Measurements from ENCODE around the gene ERGIC2.
A peak's percentile ranks its signal among the peaks of the same experiment; 100 is the strongest.

ERGIC2 gene

DNA sequence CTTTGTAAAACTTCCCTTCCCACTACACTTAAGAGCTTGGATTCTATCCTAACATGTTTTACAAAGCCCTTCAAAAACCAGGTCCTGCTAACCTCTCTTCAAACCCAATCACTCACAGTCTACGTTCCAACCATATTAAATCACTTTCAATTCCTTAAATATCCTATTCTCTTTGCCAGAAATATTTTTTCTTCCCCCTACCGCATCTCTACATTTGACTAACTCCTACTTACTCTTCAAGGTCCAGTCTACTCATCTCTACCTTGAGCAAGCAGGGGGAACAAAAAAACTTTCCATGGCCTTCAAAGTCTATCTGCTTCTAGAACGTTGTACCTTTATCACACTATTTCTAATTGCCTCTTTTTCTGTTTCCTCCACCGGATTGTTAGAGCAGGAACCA lies 6.1 kb downstream of the ERGIC2 start:
- DNase-seq (ENCODE audit: low read depth in 2 of 2), result no peak

DNA sequence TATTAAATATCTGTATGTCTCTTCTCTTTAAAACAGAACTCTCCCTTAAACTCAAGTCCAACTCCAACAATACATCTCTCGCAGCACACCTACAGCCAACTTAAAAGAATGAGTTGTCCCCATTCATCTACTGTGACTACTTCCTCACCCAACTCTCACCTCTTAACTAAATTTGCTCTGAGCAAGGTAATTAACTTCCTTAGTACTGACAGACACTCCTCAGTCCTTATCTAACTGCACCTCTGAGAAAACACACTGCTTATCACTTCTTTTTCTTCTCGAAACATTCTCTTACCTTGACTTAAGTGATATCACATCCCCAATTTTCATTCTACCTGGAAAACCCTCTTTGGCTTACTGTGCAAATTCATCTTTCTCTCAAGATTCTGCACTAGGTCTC lies 7.0 kb downstream of the ERGIC2 start:
- no peak for DNase-seq (ENCODE audit: low read depth in 2 of 2)

DNA sequence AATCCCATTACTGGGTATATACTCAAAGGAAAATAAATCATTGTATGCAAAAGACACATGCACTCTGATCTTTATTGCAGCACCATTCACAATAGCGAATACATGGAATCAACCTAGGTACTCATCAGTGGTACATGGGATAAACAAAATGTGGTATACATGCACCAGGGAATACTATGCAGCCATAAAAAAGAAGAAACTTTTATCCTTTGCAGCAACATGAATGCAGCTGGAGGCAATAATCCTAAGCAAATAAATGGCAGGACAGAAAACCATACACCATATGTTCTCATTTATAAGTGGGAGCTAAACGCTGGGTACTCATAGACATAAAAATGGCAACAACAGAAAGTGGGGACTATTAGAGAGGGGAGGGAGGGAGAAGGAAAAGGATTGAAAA lies 15.9 kb downstream of the ERGIC2 start:
- DNase-seq (ENCODE audit: low read depth in 2 of 2), result no peak

DNA sequence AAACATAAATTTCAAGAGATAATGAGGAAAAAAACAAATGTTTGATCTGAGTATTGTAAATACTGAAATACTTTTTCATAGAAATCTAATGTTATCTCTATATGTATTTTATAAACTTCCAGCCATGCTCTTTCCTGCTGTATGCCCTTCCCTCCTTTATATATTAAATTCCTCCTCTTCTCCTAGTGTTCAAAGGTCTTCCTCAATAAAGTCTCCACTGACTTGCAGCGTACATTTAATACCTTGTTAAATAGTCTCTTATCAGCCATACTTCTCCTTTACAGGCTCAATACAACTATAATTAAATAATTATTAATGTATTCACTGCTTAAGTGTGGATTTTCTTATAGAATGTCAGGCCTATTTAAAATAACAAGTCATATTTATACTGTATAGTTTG lies 26.0 kb downstream of the ERGIC2 start:
- no peak for DNase-seq (ENCODE audit: low read depth in 2 of 2)

DNA sequence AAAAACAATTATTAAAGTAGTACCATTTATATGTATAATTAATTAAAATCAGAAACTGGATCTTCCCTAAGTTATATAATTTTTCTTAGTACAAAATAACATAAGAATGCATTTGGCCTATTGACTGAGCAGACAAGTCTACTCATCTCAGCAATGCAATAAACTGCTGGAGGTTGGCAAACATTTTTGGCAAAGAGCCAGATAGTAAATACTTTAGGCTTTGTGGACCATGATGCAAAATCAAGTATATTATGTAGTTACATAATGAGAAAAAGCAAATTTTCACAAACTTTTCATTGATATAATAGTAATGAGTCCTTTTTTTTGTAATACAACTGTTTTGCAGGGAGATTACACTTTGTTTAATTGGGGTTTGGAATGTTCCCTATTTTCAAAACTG lies 30.9 kb downstream of the ERGIC2 start:
- DNase-seq (ENCODE audit: low read depth in 2 of 2), result no peak

DNA sequence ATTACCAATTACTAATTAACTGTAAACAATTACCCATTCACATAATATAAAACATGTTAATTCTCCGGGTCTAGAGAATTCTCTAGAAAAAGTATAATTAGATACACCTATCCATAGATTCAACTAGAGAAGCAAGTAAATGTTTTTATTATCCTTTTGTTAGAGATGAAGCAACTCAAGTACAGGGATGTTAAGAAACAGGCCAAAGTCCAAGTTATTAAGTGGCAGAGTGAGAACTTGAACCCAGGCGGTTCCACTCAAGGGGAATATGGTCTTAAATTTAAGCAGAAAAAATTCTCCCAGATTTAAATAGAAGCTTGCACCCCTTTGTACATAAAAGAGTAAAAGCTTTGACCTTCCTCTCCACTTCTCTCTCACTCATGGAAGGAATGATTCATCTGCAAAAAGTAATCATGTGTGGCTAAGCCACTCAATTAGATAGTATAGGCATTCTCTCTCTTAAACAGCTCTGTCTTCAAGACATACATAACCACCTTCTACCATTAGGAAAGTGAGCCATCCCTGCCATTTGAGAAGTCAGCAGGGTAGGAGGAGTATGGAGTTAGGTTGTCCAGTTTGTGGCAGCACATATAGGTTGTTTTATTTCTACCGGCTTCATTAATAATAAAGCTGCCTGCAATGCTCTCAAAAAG lies 34.1 kb downstream of the ERGIC2 start:
- no peak for DNase-seq (ENCODE audit: low read depth in 2 of 2)

DNA sequence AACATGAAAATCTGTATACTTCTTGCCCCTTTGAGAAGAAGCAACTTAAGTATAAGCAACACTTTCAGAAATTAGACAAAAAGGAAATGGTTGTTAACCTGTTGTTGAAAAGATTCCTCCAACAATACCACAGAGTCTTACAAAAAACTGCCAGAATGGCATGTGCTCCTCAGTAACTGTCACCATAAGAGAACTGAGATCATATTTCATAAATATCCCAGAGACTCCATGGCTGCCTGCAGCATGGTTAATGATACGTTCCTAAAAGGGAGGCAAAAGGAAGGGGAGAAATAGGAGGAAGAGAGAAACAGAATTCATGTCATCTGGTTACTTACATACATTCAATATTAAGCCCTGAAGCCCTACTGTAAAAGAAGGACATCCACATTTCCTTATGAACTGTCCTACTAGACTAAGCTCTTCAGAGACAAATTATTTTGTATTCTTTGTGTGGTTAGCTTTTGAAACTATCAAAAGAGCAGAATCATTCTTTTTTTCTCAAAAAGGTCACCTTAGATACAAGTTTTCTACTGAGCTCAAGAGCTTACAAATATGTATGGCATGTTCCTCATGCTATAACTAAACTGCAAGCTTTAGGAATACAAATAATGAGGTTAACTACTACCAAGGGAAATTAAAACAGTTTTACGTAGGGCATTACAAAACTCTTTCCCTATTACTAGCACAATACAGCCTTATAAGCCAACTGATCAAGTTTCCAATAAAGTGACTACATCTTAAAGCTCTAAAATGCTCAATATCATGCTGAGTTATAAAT lies 37.8 kb downstream of the ERGIC2 start:
- no peak for DNase-seq (ENCODE audit: low read depth in 2 of 2)

DNA sequence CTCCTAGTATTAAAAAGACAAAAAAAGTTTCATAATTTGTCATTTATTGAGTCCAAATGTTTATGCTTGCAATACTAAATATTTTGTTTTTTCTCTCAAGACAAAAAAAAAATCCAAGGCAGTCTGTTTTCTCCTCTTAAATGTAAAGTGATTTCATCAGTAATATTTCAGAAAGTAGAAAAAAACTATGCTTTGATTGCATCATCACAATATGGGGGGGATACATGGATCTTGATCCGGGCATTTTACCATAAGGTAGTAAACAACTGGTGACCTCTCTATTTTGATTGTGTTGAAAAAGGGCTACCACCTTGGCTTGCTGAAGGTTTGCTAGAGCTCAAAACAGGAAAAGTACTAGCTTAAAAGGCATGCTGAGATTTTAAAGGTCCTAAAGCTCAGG lies 43.6 kb downstream of the ERGIC2 start:
- DNase-seq (ENCODE audit: low read depth in 2 of 2), result no peak

DNA sequence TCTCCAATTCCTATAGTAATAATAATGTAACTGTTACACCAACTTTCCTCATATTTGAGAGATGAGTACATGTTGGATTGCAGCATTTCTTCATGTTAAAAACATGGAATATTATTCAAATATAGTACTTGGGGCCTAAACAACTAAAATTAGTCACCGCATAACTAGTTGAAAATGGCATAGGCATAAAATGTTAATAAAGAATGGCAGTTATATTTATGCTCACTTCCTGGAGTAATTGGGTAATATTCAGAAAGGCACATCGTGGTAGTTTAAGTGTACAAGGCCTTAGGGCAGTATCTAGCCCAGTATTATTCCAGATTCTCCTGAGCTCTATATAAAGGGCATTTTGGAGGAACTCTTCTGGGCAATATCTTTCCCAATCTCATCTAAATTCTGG lies 46.0 kb downstream of the ERGIC2 start:
- no peak for DNase-seq (ENCODE audit: low read depth in 2 of 2)

DNA sequence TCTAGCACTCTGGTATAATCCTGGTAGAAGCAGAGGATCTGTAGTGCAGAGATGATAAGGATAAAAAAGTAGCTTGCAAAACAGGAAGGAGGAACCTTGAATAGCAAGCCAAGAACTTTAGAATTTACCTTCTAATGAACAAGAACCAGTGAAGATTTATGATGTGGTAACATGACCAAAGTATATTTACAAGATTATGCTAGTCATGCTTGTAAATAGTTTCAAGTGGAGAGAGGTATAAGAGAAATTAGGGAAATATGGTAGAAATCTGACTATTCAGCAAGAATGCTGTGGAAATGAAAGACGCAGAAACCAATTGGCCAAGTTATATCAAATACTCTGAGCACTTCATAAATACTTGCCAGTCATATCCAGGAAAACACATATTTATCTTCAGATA lies 47.8 kb downstream of the ERGIC2 start:
- no peak for DNase-seq (ENCODE audit: low read depth in 2 of 2)

DNA sequence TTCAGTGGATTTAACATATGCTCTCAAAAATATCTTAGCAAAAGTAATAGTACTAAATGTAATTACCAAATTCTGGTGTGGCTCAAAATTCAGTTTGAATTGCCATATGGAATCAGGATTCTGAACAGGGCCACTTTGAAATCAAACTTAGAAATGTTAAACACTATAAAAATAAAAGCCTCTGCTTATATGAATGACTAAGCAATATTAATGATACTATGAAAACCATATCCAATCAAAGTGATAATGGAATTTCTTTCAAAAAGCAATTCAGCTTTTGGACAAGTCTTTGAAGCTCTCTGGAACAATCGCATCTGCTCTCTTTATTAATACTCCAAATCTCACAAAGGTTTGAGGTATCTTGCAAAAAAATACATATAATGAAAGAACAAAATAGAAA lies 51.6 kb downstream of the ERGIC2 start:
- DNase-seq (ENCODE audit: low read depth in 2 of 2), result no peak

DNA sequence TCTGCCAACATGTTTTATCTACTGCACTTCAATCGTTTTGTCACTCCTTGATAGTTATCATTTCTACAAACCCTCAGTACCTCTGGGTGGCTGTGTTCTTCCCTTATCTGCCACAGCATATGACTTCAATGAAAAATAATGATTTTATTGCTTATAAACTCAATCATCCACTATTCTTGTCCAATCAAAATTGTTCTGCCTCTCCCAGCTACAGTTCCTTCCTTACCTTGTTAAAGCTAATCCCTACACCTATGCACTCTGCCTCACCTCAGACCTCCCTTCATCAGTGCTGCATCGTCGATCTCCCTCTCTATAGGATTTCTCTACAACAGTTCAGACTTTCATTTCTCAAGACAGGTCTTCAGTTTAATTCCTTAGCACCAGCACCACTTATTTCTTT lies 58.8 kb downstream of the ERGIC2 start:
- no peak for DNase-seq (ENCODE audit: low read depth in 2 of 2)

DNA sequence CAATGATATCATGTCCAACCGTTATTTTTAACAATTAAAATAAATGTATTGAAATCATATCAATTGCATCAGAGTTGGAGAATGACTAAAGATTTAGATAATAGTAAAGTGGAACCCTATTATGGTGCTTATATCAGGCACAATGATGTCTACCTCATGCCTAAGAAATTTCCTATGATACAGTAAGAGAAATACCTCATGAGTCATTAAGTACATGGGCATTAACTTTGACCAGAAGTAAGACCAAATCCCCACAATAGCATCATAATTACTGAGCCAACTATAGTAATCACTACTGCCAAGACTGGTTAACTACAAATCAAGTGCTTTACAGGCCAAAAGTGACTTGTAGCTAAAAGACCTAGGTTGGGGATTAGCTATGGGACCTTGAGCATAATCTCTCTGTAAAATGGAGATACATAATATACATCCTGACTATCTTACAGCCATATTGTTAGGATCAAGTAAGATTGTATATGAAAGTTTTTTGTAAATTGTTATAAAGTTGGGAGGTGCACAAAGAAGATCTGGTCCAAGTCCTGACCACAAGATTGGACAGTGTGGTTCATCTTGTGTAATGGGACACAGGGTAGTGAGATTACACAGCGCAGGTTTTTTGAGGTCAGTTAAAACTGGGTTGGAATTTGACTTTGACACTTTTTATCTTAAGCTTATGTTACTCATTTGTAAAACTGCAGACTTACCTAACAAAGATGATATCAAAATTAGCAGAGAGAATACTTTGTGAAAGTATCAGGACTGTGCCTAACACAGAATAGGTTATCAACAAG lies 60.5 kb downstream of the ERGIC2 start:
- DNase-seq (ENCODE audit: low read depth in 2 of 2), result no peak

DNA sequence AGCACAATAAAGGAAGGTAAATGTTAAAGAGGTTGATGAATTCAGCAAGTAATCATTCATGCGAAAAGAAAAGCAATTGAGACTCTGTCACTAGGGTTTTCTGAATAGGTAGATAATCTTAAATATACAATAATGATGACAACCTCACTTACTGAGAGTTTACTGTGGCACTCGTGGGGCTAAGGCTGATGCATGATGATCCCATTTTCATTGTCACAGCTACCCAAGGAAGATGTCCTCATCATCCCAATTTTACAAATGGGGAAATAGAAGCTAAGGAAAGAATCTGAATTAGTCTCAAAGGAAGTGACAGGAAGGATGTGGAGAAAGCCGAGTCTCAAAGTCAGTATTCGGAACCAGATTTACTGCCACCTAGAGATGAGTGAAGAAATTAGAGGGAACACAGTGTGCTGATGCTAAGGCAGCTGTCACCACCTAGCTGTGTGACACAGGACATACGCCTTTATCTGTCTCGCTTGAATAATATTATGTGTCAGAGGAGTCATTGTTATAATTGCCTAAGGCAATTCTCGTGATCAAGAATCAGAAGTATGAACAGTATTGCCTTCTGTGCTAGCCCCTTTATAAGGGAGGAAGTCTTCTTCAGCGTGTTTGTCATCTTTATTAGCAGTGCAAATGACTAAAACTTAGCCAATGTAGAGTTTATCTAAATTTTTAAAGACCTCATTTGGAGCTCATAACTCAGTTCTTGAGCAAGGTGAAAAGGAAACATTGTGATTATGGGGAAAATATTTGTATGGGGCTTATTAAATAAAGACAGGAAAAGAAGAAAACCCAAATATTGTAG lies 63.2 kb downstream of the ERGIC2 start:
- peak in 1 of 2 donors; percentile 7 for DNase-seq (ENCODE audit: low read depth in 2 of 2)

DNA sequence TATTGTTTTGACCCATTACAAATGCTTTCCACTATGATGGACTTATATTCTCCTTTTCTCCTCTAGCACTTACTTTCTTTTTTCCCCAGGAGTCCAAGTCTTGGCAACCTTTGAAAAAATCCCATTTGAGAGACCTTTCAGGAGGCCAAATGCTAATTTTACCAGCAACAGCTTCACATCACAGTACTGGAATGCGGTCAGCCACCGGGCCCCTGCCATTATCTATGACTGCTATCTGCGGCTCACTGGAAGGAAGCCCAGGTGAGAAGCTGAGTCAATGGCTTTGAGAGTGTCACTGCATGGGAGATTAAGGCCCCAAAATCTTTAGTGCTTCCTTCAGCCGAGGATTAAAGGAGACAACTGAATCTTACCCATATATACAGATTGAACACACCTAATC lies 64.2 kb downstream of the ERGIC2 start:
- DNase-seq (ENCODE audit: low read depth in 2 of 2), result no peak

DNA sequence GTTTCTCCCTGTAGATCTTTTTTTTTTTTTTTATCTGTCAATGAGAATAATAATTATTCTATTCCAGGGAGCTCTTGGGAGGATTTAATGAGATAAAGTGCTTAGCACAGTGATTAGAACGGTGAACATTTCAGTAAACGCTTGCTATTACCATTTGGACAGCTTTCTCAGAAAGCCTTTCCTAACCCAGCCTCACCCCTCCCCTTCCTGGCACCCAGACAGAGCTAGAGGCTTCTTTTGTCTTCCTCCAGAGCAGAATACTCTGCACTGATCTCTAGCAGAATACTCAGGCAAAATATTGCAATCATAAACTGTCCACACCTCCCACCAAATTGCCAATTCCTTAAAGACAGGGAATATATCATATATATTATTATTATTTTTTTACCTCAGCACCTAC lies 66.6 kb downstream of the ERGIC2 start:
- DNase-seq (ENCODE audit: low read depth in 2 of 2), result no peak

DNA sequence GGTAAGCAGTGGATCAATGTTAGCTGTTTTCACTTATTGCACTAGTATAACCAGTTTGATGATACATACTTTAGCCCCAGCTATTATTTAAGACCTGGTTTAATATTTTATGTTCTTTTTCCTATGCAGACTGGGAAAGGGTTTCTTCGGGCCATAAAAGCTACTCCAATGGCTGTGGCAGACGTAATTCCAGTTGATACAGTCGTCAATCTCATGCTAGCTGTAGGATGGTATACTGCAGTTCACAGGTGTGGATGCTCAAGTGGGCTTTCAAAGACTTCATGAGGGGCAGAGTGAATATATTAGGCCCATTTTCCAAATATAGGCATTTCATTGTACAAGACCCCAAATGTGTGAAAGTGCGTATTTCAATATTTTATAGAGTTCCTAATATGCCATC lies 70.1 kb downstream of the ERGIC2 start:
- DNase-seq (ENCODE audit: low read depth in 2 of 2), result no peak

DNA sequence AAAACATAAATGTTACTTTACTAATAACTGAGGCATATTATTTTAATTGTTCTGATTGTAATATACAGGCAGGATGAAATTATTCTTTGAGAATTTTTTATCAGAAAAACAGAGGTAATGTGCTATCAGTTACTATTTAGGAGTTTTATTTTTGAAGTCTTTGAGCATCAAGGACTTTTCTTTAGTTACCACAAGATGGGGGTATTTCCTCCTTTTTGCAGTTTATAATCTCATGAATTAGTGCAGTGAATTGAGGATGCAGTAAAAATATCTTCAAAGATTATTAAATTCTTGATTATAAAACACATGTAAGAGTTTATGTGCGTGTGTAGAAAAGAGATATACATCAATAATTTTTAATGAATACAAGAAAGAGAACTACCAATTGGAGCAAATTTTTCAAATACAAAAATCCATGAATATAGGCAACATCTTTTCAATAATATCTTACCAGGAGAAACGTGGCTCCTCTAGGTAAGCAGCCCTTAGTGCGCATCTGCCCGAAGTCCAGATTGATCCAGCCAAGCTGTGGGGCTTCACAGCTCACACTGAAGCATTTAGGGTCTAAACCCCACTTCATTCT lies 71.6 kb downstream of the ERGIC2 start:
- DNase-seq (ENCODE audit: low read depth in 2 of 2), result no peak

DNA sequence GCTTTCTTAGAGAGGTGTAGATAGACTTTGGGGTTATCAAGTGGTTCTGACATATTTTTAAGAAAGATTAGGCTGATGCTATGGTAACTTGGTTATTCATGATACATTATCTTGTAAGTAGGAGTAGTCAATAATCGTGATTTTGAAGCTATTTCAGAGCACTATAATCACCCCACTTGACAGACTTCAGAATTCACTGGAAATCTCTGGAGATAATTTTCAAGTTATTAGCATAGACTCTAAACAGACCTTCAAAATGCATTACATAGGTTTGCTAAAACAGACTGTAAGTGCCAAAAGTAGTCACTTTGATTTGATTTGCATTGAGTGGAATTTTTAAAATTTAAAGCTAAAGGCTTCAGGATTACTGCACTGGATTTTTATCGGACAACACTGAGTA lies 74.3 kb downstream of the ERGIC2 start:
- DNase-seq (ENCODE audit: low read depth in 2 of 2), result no peak

DNA sequence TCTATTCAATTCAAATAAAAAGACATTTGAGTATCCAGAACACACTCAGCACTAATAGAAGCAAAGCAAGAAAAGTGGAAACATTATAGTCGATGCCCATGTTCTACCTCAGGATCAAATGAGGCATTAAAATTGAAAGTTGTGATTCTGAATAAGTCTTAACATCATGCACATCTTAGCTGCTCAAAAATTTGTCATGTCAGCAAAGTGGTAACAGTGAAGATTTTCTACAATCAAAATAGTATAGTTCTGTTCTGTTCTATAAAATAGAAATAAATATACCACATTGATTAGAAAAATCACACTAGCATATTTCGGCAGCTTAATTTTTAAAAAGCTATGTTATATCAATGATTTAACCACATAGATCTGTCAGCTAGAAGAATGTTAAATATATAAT lies 74.7 kb downstream of the ERGIC2 start:
- no peak for DNase-seq (ENCODE audit: low read depth in 2 of 2)

DNA sequence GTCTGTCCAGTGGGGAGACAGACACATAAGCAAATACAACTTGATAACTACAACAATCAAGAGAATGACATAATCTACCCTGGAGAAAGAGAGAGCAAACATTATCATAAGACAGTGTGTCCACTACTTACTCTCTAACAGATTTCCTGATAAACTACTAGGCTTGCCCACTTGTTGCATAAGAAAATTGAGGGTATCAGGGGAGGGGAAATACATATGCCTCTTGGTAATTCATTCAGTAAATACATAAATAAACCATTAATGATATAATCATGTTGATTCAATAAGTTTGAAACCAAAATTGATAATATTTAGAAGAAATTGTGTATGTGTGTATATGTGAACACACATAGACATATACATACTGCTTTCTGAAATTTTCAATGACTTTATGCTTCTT lies 76.6 kb downstream of the ERGIC2 start:
- DNase-seq (ENCODE audit: low read depth in 2 of 2), result no peak

DNA sequence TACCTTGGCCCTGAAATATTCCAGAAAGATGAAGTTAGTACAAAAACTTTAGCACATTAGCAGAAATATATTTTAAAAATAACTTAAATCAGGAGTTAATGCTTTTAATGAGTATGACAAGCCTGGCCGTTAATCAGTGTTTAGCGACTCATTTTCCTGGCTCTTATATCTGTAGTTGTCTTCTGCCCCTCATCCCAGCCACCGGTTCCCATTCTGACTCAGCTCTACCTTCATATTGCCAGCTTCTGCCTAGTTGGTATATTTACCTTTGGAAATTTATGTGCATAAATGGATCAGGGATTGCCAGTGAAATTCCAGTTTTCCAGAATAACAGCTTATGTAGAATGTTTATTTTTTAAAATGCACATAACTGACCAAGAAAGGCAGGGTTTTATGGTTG lies 79.9 kb downstream of the ERGIC2 start:
- no peak for DNase-seq (ENCODE audit: low read depth in 2 of 2)

Measured in stimulated activated CD4-positive, alpha-beta T cell treated with anti-CD3 and anti-CD28 coated beads, Interleukin-4, amount 100 ng/mL, for 48 hours (primary cell).